NCI-H2227 (cell line): ENCODE results near the gene ANP32B.
A peak's percentile ranks its signal among the peaks of the same experiment; 100 is the strongest.
"Not testable (repeated sequence)": the region's sequence is repeated elsewhere in the genome, so short reads cannot be mapped to it uniquely, and the experiment has no call there.

ENCODE experiments used
- DNase-seq: peaks from one replicate; lab custom pipeline; 2025; ENCODE audit not compliant: unreplicated experiment; lab: John Stamatoyannopoulos, UW

The ANP32B gene

GRCh38 chr9:97962575-97962974 lies 20.6 kb upstream of the ANP32B start:
- DNase-seq = no peak

- DNase-seq = no peak
Measured at GRCh38 chr9:97963232-97963631, 19.9 kb upstream of the ANP32B start.

GRCh38 chr9:97964901-97965300 lies 18.2 kb upstream of the ANP32B start:
- DNase-seq = no peak

GRCh38 chr9:97966493-97966892 lies 16.6 kb upstream of the ANP32B start:
- DNase-seq = no peak

GRCh38 chr9:97969014-97969413 lies 14.1 kb upstream of the ANP32B start:
- no peak for DNase-seq

- no peak for DNase-seq
Measured at GRCh38 chr9:97970165-97970564, 13.0 kb upstream of the ANP32B start.

GRCh38 chr9:97972753-97973152 lies 10.4 kb upstream of the ANP32B start:
- no peak for DNase-seq

GRCh38 chr9:97975376-97975775 lies 7.8 kb upstream of the ANP32B start:
- DNase-seq = no peak

- DNase-seq = not testable (repeated sequence)
Measured at GRCh38 chr9:97976633-97977032, 6.5 kb upstream of the ANP32B start.

GRCh38 chr9:97978371-97979130 lies 4.6 kb upstream of the ANP32B start:
- DNase-seq = peak; percentile 7

- DNase-seq = no peak
Measured at GRCh38 chr9:97979788-97980478, 3.2 kb upstream of the ANP32B start.

GRCh38 chr9:97980479-97980803 lies 2.7 kb upstream of the ANP32B start:
- no peak for DNase-seq

- no peak for DNase-seq
Measured at GRCh38 chr9:97980918-97981845, 2.0 kb upstream of the ANP32B start.

- peak; percentile 6 for DNase-seq
Measured at GRCh38 chr9:97981846-97982682, 1.1 kb upstream of the ANP32B start.

GRCh38 chr9:97983589-97984187 lies 547 bp downstream of the ANP32B start:
- peak; percentile 53 for DNase-seq

- peak; percentile 75 for DNase-seq
Measured at GRCh38 chr9:97984188-97985057, 1.3 kb downstream of the ANP32B start.

GRCh38 chr9:97985058-97985861 lies 2.1 kb downstream of the ANP32B start:
- peak; percentile 30 for DNase-seq

- DNase-seq = no peak
Measured at GRCh38 chr9:97987487-97987886, 4.3 kb downstream of the ANP32B start.

- DNase-seq = no peak
Measured at GRCh38 chr9:97990259-97990658, 7.1 kb downstream of the ANP32B start.
